Erythroblast (primary cell): ENCODE results near the gene CNTN4.

ENCODE experiments used
- GATA1 ChIP-seq: IDR thresholded peaks from 2 replicates; pipeline ENCODE4 v1.6.1; 2011; ENCODE audit warnings: low read depth, mild to moderate bottlenecking, control low read depth, low read length, moderate library complexity
- POLR2A ChIP-seq: IDR thresholded peaks from 2 replicates; pipeline ENCODE4 v1.6.1; 2011; ENCODE audit warnings: mild to moderate bottlenecking, low read length

GRCh38 chr3:2246873-2247648 is 148.4 kb downstream of the CNTN4 start:
- TF ChIP-seq POLR2A (no peak), GATA1 (no peak)
